WTC11 (cell line): ENCODE results near the gene ARAF. TPM values are rescaled to one million over a fixed set of nuclear protein-coding genes. Genes with fewer than 3 reads are reported as not detected.
A peak's percentile ranks its signal among the peaks of the same experiment; 100 is the strongest.

Experiments
- ATAC-seq: fragments of 200-7000 bp; cut with Tn5 transposase; 2 replicates; pipeline ENCODE4 v1.10.0; 2021; ENCODE audit warnings: mild to moderate bottlenecking, moderate library complexity
- CTCF ChIA-PET: fragments of 300-600 bp; sonication (Branson Sonifier 250); formaldehyde crosslinking; loops from one replicate; lab custom pipeline; 2021; ENCODE audit warnings: antibody characterized with exemption; lab: Charles Lee
- POLR2A ChIA-PET: fragments of 350-600 bp; sonication (Branson Sonifier 250); formaldehyde crosslinking; loops from one replicate; lab custom pipeline; 2021; ENCODE audit warnings: antibody characterized with exemption; lab: Charles Lee
- DNase-seq: peaks from one replicate; pipeline ENCODE4 v3.0.0; 2021; ENCODE audit warnings: low spot score
- H3K27ac Mint-ChIP-seq: 2 replicates; pipeline ENCODE4 v1.8.0; 2021; ENCODE audit warnings: mixed read lengths
- H3K27me3 Mint-ChIP-seq: 2 replicates; pipeline ENCODE4 v1.8.0; 2021; ENCODE audit warnings: low read depth, mild to moderate bottlenecking, moderate library complexity, mixed read lengths
- H3K36me3 Mint-ChIP-seq: 2 replicates; pipeline ENCODE4 v1.8.0; 2021; ENCODE audit warnings: mixed read lengths
- H3K4me1 Mint-ChIP-seq: 2 replicates; pipeline ENCODE4 v1.8.0; 2022; ENCODE audit warnings: mixed read lengths
- H3K4me3 Mint-ChIP-seq: 2 replicates; pipeline ENCODE4 v1.8.0; 2021; ENCODE audit warnings: mild to moderate bottlenecking, moderate library complexity, mixed read lengths
- H3K9me3 Mint-ChIP-seq: 2 replicates; pipeline ENCODE4 v1.8.0; 2021; ENCODE audit warnings: mixed read lengths
- ESRRA ChIP-seq: sonication (generic); formaldehyde crosslinking; IDR thresholded peaks from 2 replicates; pipeline ENCODE4 v1.8.1; 2022; ENCODE audit warnings: mild to moderate bottlenecking, missing genetic modification reagents, borderline replicate concordance
- FOXJ3 ChIP-seq: sonication (generic); formaldehyde crosslinking; IDR thresholded peaks from 2 replicates; pipeline ENCODE4 v1.9.0; 2021; ENCODE audit warnings: missing genetic modification reagents, mild to moderate bottlenecking, borderline replicate concordance
- MYBL2 ChIP-seq: sonication (generic); formaldehyde crosslinking; IDR thresholded peaks from 2 replicates; pipeline ENCODE4 v1.8.1; 2023; ENCODE audit warnings: mild to moderate bottlenecking, moderate library complexity, missing genetic modification reagents
- NFE2L1 ChIP-seq: sonication (generic); formaldehyde crosslinking; IDR thresholded peaks from 2 replicates; pipeline ENCODE4 v1.8.1; 2023; ENCODE audit warnings: missing genetic modification reagents
- NR2C2 ChIP-seq: sonication (generic); formaldehyde crosslinking; IDR thresholded peaks from 2 replicates; pipeline ENCODE4 v1.8.0; 2022; ENCODE audit warnings: mild to moderate bottlenecking, missing genetic modification reagents
- RELA ChIP-seq: sonication (generic); formaldehyde crosslinking; IDR thresholded peaks from 2 replicates; pipeline ENCODE4 v1.8.1; 2022; ENCODE audit warnings: missing genetic modification reagents, mild to moderate bottlenecking, borderline replicate concordance
- RORB ChIP-seq: fragments of 250-450 bp; sonication (Bioruptor Pico); IDR thresholded peaks from 2 replicates; pipeline ENCODE4 v1.9.0; 2021; ENCODE audit warnings: mild to moderate bottlenecking
- SMAD3 ChIP-seq: sonication (generic); formaldehyde crosslinking; IDR thresholded peaks from 2 replicates; pipeline ENCODE4 v1.8.0; 2022; ENCODE audit warnings: missing genetic modification reagents, mild to moderate bottlenecking, borderline replicate concordance
- TCF7 ChIP-seq: sonication (generic); formaldehyde crosslinking; IDR thresholded peaks from 2 replicates; pipeline ENCODE4 v1.8.0; 2022; ENCODE audit warnings: mild to moderate bottlenecking, low read depth, missing genetic modification reagents, moderate library complexity
- ZNF121 ChIP-seq: sonication (generic); formaldehyde crosslinking; IDR thresholded peaks from 2 replicates; pipeline ENCODE4 v1.8.0; 2023; ENCODE audit warnings: missing genetic modification reagents
- ZNF317 ChIP-seq: sonication (generic); formaldehyde crosslinking; IDR thresholded peaks from 2 replicates; pipeline ENCODE4 v1.8.1; 2023; ENCODE audit warnings: low read depth, mild to moderate bottlenecking, moderate library complexity, missing genetic modification reagents, borderline replicate concordance
- ZNF423 ChIP-seq: fragments of 250-450 bp; sonication (Bioruptor Pico); IDR thresholded peaks from 2 replicates; pipeline ENCODE4 v2.1.2; 2022; ENCODE audit warnings: mild to moderate bottlenecking, moderate library complexity
- total RNA-seq: library from RNA; stranded (reverse); gene quantifications from 3 replicates; pipeline ENCODE4 v1.2.3, GENCODE V29; 2021
- TF ChIP-seq, protein P1 (sequence below): sonication (generic); formaldehyde crosslinking; conservative IDR thresholded peaks from 2 replicates; pipeline ENCODE4 v1.8.1; 2022; ENCODE audit warnings: mild to moderate bottlenecking, missing genetic modification reagents
- TF ChIP-seq, protein P2 (sequence below): sonication (generic); formaldehyde crosslinking; IDR thresholded peaks from 2 replicates; pipeline ENCODE4 v1.8.1; 2023; ENCODE audit warnings: mild to moderate bottlenecking, moderate library complexity, missing genetic modification reagents
- TF ChIP-seq, protein P3 (sequence below): fragments of 250-450 bp; sonication (Bioruptor Pico); conservative IDR thresholded peaks from 2 replicates; pipeline ENCODE4 v1.9.0; 2021; ENCODE audit warnings: mild to moderate bottlenecking
- TF ChIP-seq, protein P4 (sequence below): sonication (generic); formaldehyde crosslinking; IDR thresholded peaks from 2 replicates; pipeline ENCODE4 v1.8.1; 2023; ENCODE audit warnings: mild to moderate bottlenecking, missing genetic modification reagents, moderate library complexity
- TF ChIP-seq, protein P5 (sequence below): sonication (generic); formaldehyde crosslinking; IDR thresholded peaks from 2 replicates; pipeline ENCODE4 v1.8.1; 2022; ENCODE audit warnings: mild to moderate bottlenecking, moderate library complexity, missing genetic modification reagents
- TF ChIP-seq, protein P6 (sequence below): sonication (generic); formaldehyde crosslinking; IDR thresholded peaks from 2 replicates; pipeline ENCODE4 v1.8.1; 2023; ENCODE audit warnings: mild to moderate bottlenecking, missing genetic modification reagents
- TF ChIP-seq, protein P7 (sequence below): sonication (generic); formaldehyde crosslinking; IDR thresholded peaks from 2 replicates; pipeline ENCODE4 v1.8.0; 2022; ENCODE audit warnings: missing genetic modification reagents

Gene ARAF
- total RNA-seq, 1 experiment from 2014 or later, result 55.1 TPM

DNA sequence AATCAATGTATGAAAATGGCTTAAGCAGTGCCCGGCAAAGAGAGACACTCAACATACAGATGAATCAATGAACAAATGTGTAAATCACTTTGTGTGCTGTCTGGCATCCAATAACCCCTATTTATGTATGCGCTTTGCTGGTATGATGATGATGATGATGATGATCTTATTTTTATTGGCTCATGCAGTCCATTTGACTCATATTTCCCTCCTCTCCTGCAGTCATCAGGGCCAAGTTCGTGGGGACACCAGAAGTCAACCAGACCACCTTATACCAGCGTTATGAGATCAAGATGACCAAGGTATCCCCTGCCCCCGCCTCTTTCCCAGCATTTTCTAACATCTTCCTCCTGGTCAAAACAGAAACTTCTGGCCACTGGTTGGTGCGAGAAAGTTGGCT lies 23.7 kb downstream of the ARAF start:
- Mint-ChIP-seq H3K27ac (no peak overlapping the region), H3K4me1 (peaks cover 26% of the 10 kb centered on the region), H3K27me3 (no peaks in the 10 kb centered on the region; the same call in 1 of the 2 replicates), H3K9me3 (no peaks in the 10 kb centered on the region), H3K4me3 (no peak overlapping the region), H3K36me3 (no peaks in the 10 kb centered on the region)
- no peak for DNase-seq
- no peak for ATAC-seq
- no peak for TF ChIP-seq RORB (CRISPR knock-in tag)
- POLR2A ChIA-PET, result no interaction called here
- CTCF ChIA-PET, result interaction anchor here (1.0 to 1.5 kb wide), 3 partner anchors 11 to 44 kb away, joined by 3 to 4 read pairs (median 4); no protein-coding TSS in a partner anchor

DNA sequence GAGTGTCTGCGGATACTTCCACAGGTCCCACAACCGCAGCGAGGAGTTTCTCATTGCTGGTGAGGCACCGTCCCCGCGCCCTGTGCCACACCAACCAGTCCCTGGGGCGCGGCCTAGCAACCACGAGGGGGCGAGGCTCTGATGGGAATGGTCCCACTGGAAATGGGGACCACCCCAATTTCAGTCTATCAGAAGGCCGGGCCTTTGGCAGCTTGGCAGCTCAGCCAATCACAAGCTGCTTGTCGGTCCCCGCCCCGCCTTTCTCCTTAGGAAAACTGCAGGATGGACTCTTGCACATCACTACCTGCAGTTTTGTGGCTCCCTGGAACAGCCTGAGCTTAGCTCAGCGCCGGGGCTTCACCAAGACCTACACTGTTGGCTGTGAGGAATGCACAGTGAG lies 24.3 kb downstream of the ARAF start:
- TF ChIP-seq SMAD3 (CRISPR knock-in tag) (no peak), MYBL2 (CRISPR knock-in tag) (no peak), TCF7 (no peak), ZNF423 (CRISPR knock-in tag) (no peak), FOXJ3 (CRISPR knock-in tag) (no peak), ZNF317 (no peak), RELA (CRISPR knock-in tag) (no peak), ESRRA (CRISPR knock-in tag) (no peak), NFE2L1 (CRISPR knock-in tag) (no peak), ZNF121 (no peak), NR2C2 (CRISPR knock-in tag) (no peak)
- TF ChIP-seq, protein P1, sequence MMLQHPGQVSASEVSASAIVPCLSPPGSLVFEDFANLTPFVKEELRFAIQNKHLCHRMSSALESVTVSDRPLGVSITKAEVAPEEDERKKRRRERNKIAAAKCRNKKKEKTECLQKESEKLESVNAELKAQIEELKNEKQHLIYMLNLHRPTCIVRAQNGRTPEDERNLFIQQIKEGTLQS (CRISPR knock-in tag), result no peak
- TF ChIP-seq, protein P2, sequence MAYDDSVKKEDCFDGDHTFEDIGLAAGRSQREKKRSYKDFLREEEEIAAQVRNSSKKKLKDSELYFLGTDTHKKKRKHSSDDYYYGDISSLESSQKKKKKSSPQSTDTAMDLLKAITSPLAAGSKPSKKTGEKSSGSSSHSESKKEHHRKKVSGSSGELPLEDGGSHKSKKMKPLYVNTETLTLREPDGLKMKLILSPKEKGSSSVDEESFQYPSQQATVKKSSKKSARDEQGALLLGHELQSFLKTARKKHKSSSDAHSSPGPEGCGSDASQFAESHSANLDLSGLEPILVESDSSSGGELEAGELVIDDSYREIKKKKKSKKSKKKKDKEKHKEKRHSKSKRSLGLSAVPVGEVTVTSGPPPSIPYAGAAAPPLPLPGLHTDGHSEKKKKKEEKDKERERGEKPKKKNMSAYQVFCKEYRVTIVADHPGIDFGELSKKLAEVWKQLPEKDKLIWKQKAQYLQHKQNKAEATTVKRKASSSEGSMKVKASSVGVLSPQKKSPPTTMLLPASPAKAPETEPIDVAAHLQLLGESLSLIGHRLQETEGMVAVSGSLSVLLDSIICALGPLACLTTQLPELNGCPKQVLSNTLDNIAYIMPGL (CRISPR knock-in tag), result no peak
- TF ChIP-seq, protein P3, sequence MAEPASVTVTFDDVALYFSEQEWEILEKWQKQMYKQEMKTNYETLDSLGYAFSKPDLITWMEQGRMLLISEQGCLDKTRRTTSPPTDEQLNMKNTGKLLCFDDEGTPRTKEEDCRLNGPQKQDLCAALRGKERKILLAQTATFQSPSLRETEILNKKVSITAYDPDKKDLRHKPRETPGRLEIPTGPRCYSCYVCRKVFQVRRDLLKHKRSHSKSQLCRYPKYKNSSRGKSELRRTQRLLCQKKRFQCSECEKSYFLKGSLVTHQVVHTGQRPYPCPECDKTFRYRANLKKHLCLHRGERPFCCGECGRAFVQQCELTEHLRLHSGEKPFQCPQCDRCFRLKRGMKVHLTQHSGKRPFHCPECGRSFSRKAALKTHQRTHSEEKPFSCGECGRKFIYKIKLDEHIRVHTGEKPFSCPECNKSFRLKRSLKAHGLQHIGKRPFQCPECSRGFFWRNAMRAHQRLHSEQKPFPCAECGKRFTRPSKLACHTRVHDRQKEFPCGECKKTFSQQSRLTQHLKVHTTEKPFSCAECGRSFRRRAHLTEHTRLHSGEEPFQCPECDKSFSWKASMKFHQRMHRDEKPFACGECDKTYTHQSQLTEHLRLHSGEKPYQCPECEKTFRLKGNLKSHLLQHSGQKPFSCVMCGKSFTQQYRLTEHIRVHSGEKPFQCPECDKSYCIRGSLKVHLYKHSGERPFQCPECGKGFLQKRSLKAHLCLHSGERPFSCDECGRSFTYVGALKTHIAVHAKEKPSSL, result no peak
- TF ChIP-seq, protein P4, sequence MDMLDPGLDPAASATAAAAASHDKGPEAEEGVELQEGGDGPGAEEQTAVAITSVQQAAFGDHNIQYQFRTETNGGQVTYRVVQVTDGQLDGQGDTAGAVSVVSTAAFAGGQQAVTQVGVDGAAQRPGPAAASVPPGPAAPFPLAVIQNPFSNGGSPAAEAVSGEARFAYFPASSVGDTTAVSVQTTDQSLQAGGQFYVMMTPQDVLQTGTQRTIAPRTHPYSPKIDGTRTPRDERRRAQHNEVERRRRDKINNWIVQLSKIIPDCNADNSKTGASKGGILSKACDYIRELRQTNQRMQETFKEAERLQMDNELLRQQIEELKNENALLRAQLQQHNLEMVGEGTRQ (CRISPR knock-in tag), result no peak
- TF ChIP-seq, protein P5, sequence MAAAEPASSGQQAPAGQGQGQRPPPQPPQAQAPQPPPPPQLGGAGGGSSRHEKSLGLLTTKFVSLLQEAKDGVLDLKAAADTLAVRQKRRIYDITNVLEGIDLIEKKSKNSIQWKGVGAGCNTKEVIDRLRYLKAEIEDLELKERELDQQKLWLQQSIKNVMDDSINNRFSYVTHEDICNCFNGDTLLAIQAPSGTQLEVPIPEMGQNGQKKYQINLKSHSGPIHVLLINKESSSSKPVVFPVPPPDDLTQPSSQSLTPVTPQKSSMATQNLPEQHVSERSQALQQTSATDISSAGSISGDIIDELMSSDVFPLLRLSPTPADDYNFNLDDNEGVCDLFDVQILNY, result no peak
- TF ChIP-seq, protein P6, sequence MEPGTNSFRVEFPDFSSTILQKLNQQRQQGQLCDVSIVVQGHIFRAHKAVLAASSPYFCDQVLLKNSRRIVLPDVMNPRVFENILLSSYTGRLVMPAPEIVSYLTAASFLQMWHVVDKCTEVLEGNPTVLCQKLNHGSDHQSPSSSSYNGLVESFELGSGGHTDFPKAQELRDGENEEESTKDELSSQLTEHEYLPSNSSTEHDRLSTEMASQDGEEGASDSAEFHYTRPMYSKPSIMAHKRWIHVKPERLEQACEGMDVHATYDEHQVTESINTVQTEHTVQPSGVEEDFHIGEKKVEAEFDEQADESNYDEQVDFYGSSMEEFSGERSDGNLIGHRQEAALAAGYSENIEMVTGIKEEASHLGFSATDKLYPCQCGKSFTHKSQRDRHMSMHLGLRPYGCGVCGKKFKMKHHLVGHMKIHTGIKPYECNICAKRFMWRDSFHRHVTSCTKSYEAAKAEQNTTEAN (CRISPR knock-in tag), result no peak
- TF ChIP-seq, protein P7, sequence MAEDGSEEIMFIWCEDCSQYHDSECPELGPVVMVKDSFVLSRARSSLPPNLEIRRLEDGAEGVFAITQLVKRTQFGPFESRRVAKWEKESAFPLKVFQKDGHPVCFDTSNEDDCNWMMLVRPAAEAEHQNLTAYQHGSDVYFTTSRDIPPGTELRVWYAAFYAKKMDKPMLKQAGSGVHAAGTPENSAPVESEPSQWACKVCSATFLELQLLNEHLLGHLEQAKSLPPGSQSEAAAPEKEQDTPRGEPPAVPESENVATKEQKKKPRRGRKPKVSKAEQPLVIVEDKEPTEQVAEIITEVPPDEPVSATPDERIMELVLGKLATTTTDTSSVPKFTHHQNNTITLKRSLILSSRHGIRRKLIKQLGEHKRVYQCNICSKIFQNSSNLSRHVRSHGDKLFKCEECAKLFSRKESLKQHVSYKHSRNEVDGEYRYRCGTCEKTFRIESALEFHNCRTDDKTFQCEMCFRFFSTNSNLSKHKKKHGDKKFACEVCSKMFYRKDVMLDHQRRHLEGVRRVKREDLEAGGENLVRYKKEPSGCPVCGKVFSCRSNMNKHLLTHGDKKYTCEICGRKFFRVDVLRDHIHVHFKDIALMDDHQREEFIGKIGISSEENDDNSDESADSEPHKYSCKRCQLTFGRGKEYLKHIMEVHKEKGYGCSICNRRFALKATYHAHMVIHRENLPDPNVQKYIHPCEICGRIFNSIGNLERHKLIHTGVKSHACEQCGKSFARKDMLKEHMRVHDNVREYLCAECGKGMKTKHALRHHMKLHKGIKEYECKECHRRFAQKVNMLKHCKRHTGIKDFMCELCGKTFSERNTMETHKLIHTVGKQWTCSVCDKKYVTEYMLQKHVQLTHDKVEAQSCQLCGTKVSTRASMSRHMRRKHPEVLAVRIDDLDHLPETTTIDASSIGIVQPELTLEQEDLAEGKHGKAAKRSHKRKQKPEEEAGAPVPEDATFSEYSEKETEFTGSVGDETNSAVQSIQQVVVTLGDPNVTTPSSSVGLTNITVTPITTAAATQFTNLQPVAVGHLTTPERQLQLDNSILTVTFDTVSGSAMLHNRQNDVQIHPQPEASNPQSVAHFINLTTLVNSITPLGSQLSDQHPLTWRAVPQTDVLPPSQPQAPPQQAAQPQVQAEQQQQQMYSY (CRISPR knock-in tag), result no peak
- H3K9me3 Mint-ChIP-seq, result no peaks in the 10 kb centered on the region
- ATAC-seq (peak; percentile 45), DNase-seq (peak; percentile 44)
- no peak overlapping the region for H3K27ac Mint-ChIP-seq
- ChIA-PET POLR2A (no interaction called here), CTCF (interaction anchor here (0.8 to 1.5 kb wide), 5 partner anchors 11 to 62 kb away, joined by 3 to 4 read pairs (median 3); no protein-coding TSS in a partner anchor)
- H3K4me3 Mint-ChIP-seq, result no peak overlapping the region
- H3K36me3 Mint-ChIP-seq, result no peaks in the 10 kb centered on the region
- H3K27me3 Mint-ChIP-seq, result no peaks in the 10 kb centered on the region; the same call in 1 of the 2 replicates
- peaks cover 26% of the 10 kb centered on the region for H3K4me1 Mint-ChIP-seq
